Fibroblast of skin of right quadriceps (primary cell): ENCODE results near the gene CAV2.
A peak's percentile ranks its signal among the peaks of the same experiment; 100 is the strongest.

Experiments
- DNase-seq: peaks from one replicate; pipeline ENCODE4 v3.0.0-alpha.2; 2013

Gene CAV2

GRCh38 chr7:116496653-116497052 is 2.9 kb upstream of the CAV2 start:
- no peak for DNase-seq

DNA sequence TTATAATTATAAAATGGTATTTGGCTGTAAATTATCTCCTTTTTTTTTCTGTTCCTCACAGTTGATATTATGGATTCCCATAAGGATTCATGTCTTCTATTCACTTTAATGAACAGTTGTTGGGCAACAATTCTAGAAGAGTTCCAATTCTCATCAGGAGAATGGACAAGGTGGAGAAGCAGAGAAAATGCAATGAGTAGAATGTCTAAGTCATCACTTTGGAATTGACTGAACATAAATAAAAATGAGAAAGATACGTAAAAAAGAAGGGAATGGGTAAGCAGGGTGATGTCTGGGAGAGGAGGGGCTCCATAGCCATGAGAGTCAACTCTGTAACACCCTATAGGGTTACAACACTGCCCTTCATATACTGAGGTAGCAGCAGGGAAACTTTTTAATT is 1.8 kb upstream of the CAV2 start:
- DNase-seq: peak; percentile 61

DNA sequence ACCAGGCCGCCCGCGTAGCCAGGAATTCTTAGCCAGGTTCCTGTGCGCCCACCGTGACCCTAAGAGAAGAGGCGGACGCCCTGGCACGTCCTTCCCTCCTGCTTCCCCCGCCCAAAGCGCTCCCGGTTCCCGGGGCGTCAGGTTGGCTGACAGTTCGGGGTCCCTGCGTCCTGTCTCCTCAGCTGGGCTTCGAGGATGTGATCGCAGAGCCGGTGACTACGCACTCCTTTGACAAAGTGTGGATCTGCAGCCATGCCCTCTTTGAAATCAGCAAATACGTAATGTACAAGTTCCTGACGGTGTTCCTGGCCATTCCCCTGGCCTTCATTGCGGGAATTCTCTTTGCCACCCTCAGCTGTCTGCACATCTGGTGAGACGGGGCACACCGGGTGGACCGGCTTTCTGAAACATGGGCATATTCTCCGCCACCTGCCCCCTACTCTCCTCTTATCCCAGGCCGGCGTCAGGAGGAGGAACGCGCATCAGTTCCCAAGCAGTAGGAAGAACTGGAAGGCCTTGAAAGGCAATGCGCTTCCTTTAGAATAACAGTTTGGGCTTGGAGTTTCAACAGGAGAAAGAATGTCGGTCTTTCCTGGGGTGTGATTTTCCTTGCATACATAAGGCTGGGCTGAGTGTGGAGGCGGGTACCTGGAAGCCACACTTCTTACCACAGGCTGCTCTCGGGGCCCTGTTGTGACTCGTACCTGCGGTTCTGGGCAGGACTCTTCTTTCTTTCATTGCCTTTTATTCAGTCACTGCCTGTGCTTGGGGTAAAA is 728 bp downstream of the CAV2 start:
- DNase-seq: peak; percentile 52

DNA sequence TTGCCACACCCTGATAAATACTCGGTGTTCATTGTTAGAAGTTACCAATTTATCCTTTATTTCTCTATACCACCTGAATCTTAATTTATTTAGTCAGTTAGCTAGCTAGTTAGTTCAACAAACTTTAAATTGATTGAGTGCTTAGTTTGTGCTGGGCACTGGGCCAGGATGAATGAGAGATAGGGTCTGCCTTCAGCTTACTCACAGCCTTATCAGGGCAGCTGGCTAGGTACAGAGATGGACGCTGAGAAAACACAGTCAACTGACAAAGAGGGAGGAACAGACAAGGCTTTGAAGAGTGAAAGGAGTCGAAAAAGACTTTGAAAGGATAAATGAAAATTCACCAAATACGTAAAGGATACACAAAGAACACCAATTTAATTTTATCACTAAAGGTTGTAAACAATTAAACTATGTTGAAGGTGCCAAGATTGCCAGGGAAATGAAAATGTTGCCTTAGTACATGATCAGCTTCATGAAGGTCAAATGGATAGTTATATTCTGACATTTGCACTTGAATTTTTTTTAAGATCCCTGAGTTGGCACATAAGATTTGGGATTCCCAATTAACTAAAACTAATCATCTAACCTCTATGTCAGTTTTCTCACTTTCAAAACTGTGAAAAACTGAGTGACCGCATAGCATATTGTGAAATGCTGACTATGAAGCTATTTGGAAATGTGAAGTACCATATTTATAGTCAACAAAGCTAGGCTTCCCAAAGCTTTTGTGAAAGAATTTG is 2.1 kb downstream of the CAV2 start:
- no peak for DNase-seq

DNA sequence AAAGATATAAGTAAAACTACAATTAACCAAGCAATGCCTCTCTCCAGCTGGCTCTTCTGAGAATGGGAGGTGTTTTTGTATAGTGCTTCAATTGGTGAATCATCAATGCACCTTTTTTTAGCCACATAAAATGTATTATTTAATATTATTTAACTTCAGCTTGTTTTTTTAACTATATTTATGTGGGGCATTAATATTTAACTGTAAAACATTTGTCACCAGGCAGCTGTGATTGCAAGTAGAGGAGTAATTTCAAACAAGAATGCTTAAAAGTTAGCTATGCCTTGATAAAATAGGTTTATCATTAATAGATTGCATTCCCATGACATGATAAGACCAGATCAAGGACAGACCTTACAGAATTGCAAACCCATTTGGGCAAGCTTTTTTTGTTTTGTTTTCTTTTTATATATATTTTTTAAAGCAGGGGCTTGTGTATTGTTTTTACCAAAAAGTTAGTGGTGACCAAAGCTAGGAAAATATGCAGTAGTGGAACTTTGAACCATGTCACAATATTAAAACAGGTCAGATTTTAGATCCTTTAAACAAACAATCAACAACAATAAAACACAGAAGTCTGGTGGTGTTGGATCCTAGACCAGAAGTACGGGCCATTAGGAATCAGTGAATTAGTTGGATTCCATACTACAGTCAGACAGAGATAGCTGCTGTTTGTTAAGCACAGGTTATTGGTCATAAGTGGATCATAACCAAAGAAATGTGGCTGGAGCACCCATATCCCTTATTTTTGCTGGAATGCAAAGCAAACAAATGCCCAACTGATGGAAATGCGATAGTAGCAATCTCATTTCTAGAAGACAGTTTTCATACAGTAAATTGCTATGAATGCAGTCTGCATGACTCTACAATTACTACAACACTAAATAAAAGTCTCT is 2.9 kb downstream of the CAV2 start:
- no peak for DNase-seq

DNA sequence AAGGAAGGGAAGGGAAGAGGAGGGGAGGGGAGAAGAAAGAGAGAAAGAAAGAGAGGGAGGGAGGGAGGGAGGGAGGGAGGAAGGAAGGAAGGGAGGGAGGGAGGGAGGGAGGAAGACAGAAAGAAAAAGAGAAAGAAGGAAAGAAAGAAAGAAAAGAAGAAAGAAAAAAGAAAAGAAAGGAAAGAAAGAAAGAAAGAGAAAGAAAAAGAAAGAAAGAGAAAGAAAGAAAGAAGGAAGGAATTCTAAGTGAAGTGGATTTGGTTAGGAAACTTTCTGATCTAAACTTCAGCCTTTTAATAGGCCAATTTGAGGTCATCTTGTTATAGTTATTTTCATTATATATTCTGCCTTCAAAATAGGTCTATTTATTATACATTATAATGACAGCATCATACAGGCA is 4.3 kb downstream of the CAV2 start:
- DNase-seq: no peak

DNA sequence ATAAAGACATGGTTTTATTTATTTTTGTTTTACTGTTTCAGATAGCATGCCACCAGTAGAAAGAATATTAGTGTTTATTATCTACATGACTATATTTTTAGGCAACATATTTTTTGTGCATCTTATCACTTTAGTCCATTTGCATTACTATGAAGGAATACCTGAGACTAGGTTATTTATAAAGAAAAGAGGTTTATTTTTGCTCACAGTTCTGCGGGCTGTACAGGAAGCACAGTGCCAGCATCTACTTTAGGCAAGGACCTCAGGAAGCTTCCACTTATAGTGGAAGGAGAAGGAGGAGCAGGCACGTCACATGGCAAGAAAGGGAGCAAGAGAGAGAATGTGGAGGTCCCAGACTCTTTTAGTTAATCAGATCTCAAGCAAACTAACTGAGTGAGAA is 5.7 kb downstream of the CAV2 start:
- DNase-seq: no peak

GRCh38 chr7:116505823-116506222 is 6.3 kb downstream of the CAV2 start:
- DNase-seq: no peak

DNA sequence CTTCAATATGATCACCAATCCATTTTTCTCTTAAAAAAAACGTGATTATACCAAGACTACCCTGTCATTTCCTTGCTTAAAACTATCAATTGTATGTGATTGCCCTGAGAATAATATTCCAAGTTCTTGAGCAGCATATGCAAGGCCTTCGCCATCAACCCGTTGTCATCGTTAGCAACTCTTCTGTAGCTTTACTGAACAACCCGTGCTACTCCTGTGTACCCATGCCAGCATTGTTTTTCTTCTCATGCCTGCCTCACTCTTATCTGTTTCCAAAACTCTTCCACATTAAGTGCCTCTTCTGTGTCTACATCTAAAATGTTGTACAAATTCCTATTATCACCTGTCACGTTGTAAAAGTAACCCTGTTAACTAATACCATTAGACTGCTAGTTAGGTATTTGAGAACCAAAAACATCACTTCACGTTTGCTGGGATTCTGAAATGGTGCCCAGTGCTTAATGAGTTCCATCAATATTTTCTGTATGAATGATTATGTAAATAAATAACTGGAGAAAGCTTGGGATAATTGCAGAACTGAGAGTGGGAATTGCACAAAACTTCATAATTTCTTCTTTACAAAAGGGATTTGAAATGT is 10.5 kb downstream of the CAV2 start:
- no peak for DNase-seq

DNA sequence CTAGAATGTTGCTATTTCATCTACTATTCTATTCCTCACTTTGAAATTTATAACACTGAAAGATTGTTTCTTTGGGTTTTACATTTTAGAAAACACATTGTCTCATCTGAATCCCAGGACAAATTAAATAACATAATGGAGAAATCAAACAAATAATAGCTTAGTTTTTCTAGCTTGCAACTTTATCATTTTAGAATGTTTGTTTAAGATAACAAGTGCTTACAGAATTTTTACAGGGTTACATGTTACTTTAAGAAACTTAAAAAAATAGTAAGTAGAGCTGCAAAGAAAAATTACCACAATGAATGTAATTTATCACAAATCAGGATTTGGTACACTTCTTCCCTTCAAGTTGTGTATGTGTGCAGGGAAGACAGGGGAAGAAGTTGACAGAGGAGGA is 11.3 kb downstream of the CAV2 start:
- DNase-seq: no peak

GRCh38 chr7:116511552-116512519 is 12.3 kb downstream of the CAV2 start:
- DNase-seq: peak; percentile 66

DNA sequence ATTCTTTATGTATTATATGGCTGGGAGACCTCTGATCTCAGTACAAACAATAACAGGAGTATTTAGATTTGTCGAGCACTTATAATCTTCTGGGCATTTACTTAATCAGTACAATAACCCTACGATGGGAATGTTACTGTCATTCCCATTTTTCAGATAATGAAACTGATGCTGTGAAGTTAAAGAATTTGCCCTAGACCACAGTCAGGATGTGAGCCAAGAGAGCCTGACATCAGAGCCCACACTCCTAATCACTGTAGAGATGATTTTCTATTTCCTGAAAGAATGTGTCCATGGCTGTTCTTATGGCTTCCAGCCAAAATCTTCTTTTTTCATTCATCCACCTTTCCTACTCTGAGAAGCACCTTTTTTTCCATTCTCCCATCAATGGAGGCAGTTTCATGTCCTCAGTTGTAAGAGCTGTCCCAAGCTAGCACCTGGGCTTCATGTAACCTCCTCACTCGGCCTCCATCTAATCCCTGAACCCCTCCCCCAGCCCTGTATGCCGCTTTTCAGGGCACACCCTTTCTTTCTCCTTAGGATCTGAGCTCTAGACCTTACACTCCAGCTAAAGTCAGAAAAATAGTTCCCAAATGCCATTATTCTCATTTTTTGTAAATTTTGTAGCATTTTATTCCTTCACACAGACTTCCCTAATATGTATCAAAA is 13.1 kb downstream of the CAV2 start:
- DNase-seq: peak; percentile 76

DNA sequence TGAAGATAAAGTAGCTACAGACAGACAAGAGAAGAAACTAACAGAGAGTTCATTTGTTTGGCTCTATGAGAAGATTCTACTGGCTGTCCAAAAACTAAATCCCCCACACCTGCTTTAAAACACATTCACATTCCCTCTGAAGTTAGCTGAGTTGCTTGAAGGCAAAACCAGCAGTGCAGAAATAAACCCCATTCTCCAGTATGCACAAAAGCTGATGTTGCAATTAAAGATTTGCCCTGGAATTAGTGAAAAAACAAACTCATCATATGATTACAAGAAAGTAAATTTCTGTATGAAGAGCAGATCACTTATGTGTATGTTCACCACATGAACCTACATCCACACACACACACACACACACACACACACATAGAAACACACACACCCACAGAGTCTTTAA is 16.0 kb downstream of the CAV2 start:
- no peak for DNase-seq

- DNase-seq: no peak
These were observed 16.8 kb downstream of the CAV2 start for GRCh38 chr7:116516324-116516723.

DNA sequence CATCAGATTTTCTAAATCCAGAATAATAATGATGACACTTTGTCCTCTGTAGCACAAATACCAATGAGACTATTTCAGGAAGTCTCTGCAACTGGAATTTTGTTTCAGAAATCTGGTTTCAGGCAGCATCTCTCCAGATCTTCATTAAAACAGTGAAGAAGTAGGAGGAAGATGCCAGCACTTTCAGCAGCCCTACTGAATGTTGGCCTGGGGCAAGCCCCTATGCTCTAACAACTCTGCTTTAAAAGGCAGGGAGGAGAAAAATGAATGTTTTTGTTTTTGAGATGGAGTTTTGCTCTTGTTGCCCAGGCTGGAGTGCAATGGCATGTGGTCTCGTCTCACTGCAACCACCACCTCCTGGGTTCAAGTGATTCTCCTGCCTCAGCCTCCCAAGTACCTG is 18.1 kb downstream of the CAV2 start:
- DNase-seq: no peak

GRCh38 chr7:116518961-116519360 is 19.4 kb downstream of the CAV2 start:
- no peak for DNase-seq

GRCh38 chr7:116521046-116521664 is 21.6 kb downstream of the CAV2 start:
- DNase-seq: peak; percentile 87

DNA sequence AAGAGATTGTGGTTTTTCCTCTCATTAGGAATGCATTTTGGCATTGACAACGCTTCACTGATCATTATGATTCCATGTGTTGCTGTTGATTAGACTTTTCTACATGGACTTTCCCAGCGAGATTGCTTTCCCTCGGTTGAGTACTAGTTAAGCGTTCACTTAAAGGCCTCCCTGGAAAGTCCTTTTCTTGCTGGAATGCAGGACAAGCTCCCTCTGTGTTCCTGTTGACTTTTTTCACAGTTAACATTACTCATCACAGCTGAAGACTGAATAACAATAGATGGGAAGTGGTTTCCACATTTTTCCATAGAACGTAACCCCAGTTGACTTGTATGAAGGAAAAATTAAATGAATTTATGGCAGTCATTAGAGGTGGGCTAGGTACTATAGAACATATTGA is 22.7 kb downstream of the CAV2 start:
- DNase-seq: peak; percentile 89

GRCh38 chr7:116524221-116524608 is 24.7 kb downstream of the CAV2 start:
- no peak for DNase-seq

DNA sequence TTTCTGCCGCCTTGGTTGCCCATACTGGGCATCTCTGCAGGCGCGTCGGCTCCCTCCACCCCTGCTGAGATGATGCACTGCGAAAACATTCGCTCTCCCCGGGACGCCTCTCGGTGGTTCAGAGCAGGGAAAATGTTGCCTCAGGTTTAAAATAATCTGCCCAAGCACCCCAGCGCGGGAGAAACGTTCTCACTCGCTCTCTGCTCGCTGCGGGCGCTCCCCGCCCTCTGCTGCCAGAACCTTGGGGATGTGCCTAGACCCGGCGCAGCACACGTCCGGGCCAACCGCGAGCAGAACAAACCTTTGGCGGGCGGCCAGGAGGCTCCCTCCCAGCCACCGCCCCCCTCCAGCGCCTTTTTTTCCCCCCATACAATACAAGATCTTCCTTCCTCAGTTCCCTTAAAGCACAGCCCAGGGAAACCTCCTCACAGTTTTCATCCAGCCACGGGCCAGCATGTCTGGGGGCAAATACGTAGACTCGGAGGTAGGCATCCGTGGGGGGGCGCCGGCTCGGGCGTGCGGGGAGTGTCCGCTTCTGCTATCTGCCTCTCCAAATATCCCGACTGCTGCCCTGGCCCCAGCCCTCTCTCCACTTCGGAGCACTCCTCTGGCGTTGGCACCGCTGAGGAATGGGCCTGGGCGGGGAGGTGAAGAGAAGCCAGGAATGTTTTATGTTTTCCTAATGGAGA is 25.2 kb downstream of the CAV2 start, which contains the start of gene CAV1:
Gene CAV1, plus strand, starts transcription at position 428 of the 689 bp plus-strand sequence. Its CDS starts 27 bp downstream, at position 455.
- DNase-seq: peak; percentile 98
